HG02981 (cell line): ENCODE data around the gene AVPR1B.

Experiments used
- ATAC-seq: cut with Tn5 transposase; IDR thresholded peaks from one replicate; pipeline ENCODE4 v1.9.1; 2021; ENCODE audit warnings: mild to moderate bottlenecking, moderate library complexity; ENCODE audit not compliant: unreplicated experiment

Gene AVPR1B

GRCh38 chr1:206117151-206117948 is at the start of gene AVPR1B:
Gene AVPR1B (minus strand): TSS chr1:206117388. CDS start chr1:206116890, 498 bp downstream.
- ATAC-seq: no peak

- no peak for ATAC-seq
These were observed 28.6 kb upstream of the AVPR1B start for GRCh38 chr1:206145771-206146290.

GRCh38 chr1:206144605-206145004 is 27.4 kb upstream of the AVPR1B start:
- ATAC-seq: no peak

- no peak for ATAC-seq
These were observed 26.5 kb upstream of the AVPR1B start for GRCh38 chr1:206143537-206144172.

- ATAC-seq: no peak
These were observed 25.6 kb upstream of the AVPR1B start for GRCh38 chr1:206142770-206143169.

- no peak for ATAC-seq
These were observed 24.8 kb upstream of the AVPR1B start for GRCh38 chr1:206142011-206142410.

- ATAC-seq: no peak
These were observed 19.1 kb upstream of the AVPR1B start for GRCh38 chr1:206136241-206136640.

GRCh38 chr1:206135248-206135647 is 18.1 kb upstream of the AVPR1B start:
- no peak for ATAC-seq

GRCh38 chr1:206133751-206134415 is 16.7 kb upstream of the AVPR1B start:
- ATAC-seq: no peak

- ATAC-seq: no peak
These were observed 13.8 kb upstream of the AVPR1B start for GRCh38 chr1:206131037-206131436.

GRCh38 chr1:206128196-206128595 is 11.0 kb upstream of the AVPR1B start:
- ATAC-seq: no peak

GRCh38 chr1:206127336-206127735 is 10.1 kb upstream of the AVPR1B start:
- no peak for ATAC-seq

- ATAC-seq: no peak
These were observed 8.2 kb upstream of the AVPR1B start for GRCh38 chr1:206125346-206125745.

- ATAC-seq: no peak
These were observed 5.5 kb upstream of the AVPR1B start for GRCh38 chr1:206122686-206123085.

- ATAC-seq: no peak
These were observed 4.1 kb upstream of the AVPR1B start for GRCh38 chr1:206121269-206121668.

- no peak for ATAC-seq
These were observed 3.2 kb upstream of the AVPR1B start for GRCh38 chr1:206120406-206120805.

- no peak for ATAC-seq
These were observed 376 bp downstream of the AVPR1B start for GRCh38 chr1:206116873-206117150.

GRCh38 chr1:206116191-206116872 is 856 bp downstream of the AVPR1B start:
- no peak for ATAC-seq

GRCh38 chr1:206115791-206116190 is 1.4 kb downstream of the AVPR1B start:
- no peak for ATAC-seq

- ATAC-seq: no peak
These were observed 2.2 kb downstream of the AVPR1B start for GRCh38 chr1:206114692-206115640.
